Liver (tissue), 5 donors: ENCODE data around the gene HEXIM1. TPM values are rescaled to one million over a fixed set of nuclear protein-coding genes. Genes with fewer than 3 reads are reported as not detected.

Experiments used
- polyA plus RNA-seq, 2 donors: library from polyadenylated mRNA; stranded (reverse) in 1 of 2; unstranded in 1 of 2; fragments of 200-250 nt in 1 of 2; fragments of >200 nt in 1 of 2; fragmentation: Nextera tagmentation in 1 of 2; extraction: Ambion mirVana in 1 of 2; gene quantifications; one replicate each; pipeline versions ENCODE4 v1.2.1 to v1.2.3, GENCODE V29; 2013 to 2015
- small RNA-seq: library from RNA; depleted of rRNA; stranded (forward); fragments of <200 nt; gene quantifications from one replicate; pipeline ENCODE3, GENCODE V24; 2014
- total RNA-seq, 2 donors: library from RNA; depleted of rRNA; stranded (reverse); fragments of >200 nt; gene quantifications; one replicate each; pipeline ENCODE4 v1.2.3, GENCODE V29; 2014
- donor health status: healthy.
- donor health status: healthy.
- donor health status: healthy.

Gene HEXIM1
- total and polyA plus RNA-seq, 4 donors, result 7.4 to 14.3 (median 12.3) TPM

Small RNAs within 50 kb of the gene (small RNA-seq; reads per million reads assigned to genes)
- gene MIR6784, result not detected

Other genes starting within 250 kb of the HEXIM1 start
- 10 to 100 TPM; 45.8 to 84.3 TPM for gene EFTUD2, start 249.0 kb upstream of the HEXIM1 start, total RNA-seq
- gene EFTUD2, start 249.0 kb upstream of the HEXIM1 start, polyA plus RNA-seq, result 10 to 100 TPM; 19.8 to 20.9 TPM
- under 1 TPM; 0.33 to 0.42 TPM for gene GFAP, start 233.0 kb upstream of the HEXIM1 start, total RNA-seq
- gene GFAP, start 233.0 kb upstream of the HEXIM1 start, polyA plus RNA-seq, result under 1 TPM in 1 of 2 donors, not detected in 1; 0.24 TPM
- 10 to 100 TPM in 1 of 2 donors, under 1 TPM in 1; under 0.01 to 11.9 TPM for gene KIF18B, start 200.7 kb upstream of the HEXIM1 start, total RNA-seq
- under 1 TPM; 0.10 to 0.87 TPM for gene KIF18B, start 200.7 kb upstream of the HEXIM1 start, polyA plus RNA-seq
- gene C1QL1, start 180.2 kb upstream of the HEXIM1 start, total RNA-seq, result under 1 TPM; 0.17 to 0.23 TPM
- gene C1QL1, start 180.2 kb upstream of the HEXIM1 start, polyA plus RNA-seq, result under 1 TPM in 1 of 2 donors, not detected in 1; 0.57 TPM
- gene DCAKD, start 96.8 kb upstream of the HEXIM1 start, total RNA-seq, result 10 to 100 TPM; 15.6 to 22.9 TPM
- 10 to 100 TPM in 1 of 2 donors, 1 to 10 TPM in 1; 9.7 to 13.6 TPM for gene DCAKD, start 96.8 kb upstream of the HEXIM1 start, polyA plus RNA-seq
- gene NMT1, start 87.2 kb upstream of the HEXIM1 start, total RNA-seq, result 10 to 100 TPM; 27.0 to 55.1 TPM
- 10 to 100 TPM; 30.2 to 83.7 TPM for gene NMT1, start 87.2 kb upstream of the HEXIM1 start, polyA plus RNA-seq
- 1 to 10 TPM in 1 of 2 donors, under 1 TPM in 1; 0.28 to 2.3 TPM for gene PLCD3, start 16.0 kb upstream of the HEXIM1 start, total RNA-seq
- gene PLCD3, start 16.0 kb upstream of the HEXIM1 start, polyA plus RNA-seq, result 1 to 10 TPM; 1.1 to 1.6 TPM
- gene ACBD4, start 12.8 kb upstream of the HEXIM1 start, total RNA-seq, result 10 to 100 TPM in 1 of 2 donors, 1 to 10 TPM in 1; 4.4 to 51.4 TPM
- gene ACBD4, start 12.8 kb upstream of the HEXIM1 start, polyA plus RNA-seq, result 10 to 100 TPM; 43.2 to 46.5 TPM
- 1 to 10 TPM; 3.5 to 4.8 TPM for gene HEXIM2, start 13.4 kb downstream of the HEXIM1 start, total RNA-seq
- gene HEXIM2, start 13.4 kb downstream of the HEXIM1 start, polyA plus RNA-seq, result 10 to 100 TPM in 1 of 2 donors, 1 to 10 TPM in 1; 6.1 to 10.7 TPM
- gene FMNL1, start 73.4 kb downstream of the HEXIM1 start, total RNA-seq, result 1 to 10 TPM; 7.0 to 7.4 TPM
- 1 to 10 TPM; 1.5 to 2.7 TPM for gene FMNL1, start 73.4 kb downstream of the HEXIM1 start, polyA plus RNA-seq
- not detected for gene SPATA32, start 113.6 kb downstream of the HEXIM1 start, total RNA-seq
- gene SPATA32, start 113.6 kb downstream of the HEXIM1 start, polyA plus RNA-seq, result not detected
- gene MAP3K14, start 168.5 kb downstream of the HEXIM1 start, total RNA-seq, result 1 to 10 TPM; 1.2 to 7.8 TPM
- gene MAP3K14, start 168.5 kb downstream of the HEXIM1 start, polyA plus RNA-seq, result 1 to 10 TPM; 2.2 to 6.1 TPM